H1 (cell line): ENCODE measurements around the gene LYL1. TPM values are rescaled to one million over a fixed set of nuclear protein-coding genes. Genes with fewer than 3 reads are reported as not detected.

Source experiments
- CTCF ChIA-PET: fragments of 300-600 bp; sonication (Branson Sonifier 250); formaldehyde crosslinking; loops from one replicate; lab custom pipeline; 2021; ENCODE audit not compliant: partially characterized antibody; lab: Charles Lee
- POLR2A ChIA-PET: fragments of 300-600 bp; sonication (Branson Sonifier 250); formaldehyde crosslinking; loops from one replicate; lab custom pipeline; 2021; ENCODE audit warnings: inconsistent platforms; ENCODE audit not compliant: partially characterized antibody; lab: Charles Lee
- DNase-seq, 2 experiments: peaks; one replicate each; pipeline versions ENCODE4 v3.0.0 to v3.0.0-alpha.2; 2010 to 2022; ENCODE audit warnings: low spot score in 2 of 2, low read depth in 1 of 2, mixed read lengths in 1 of 2
- FAIRE-seq: peaks from 2 replicates; lab custom pipeline; 2011; peaks lifted over from hg19 to GRCh38; lab: Jason Lieb, UNC
- H2AFZ ChIP-seq: 2 replicates; pipeline ENCODE4 v1.8.1; 2012; ENCODE audit warnings: low read length, inconsistent platforms
- H2AK5ac ChIP-seq: 2 replicates; pipeline ENCODE4 v1.6.1; 2013; ENCODE audit warnings: low read depth, low read length
- H2BK120ac ChIP-seq: replicated peaks from 2 replicates; pipeline ENCODE3; 2013; ENCODE audit warnings: low read depth, low read length, inconsistent platforms
- H2BK12ac ChIP-seq: 2 replicates; pipeline ENCODE4 v1.6.1; 2013; ENCODE audit warnings: low read depth, low read length
- H2BK15ac ChIP-seq: 2 replicates; pipeline ENCODE4 v1.6.1; 2013; ENCODE audit warnings: low read length
- H2BK20ac ChIP-seq: 2 replicates; pipeline ENCODE4 v1.6.1; 2013; ENCODE audit warnings: low read length
- H2BK5ac ChIP-seq: 2 replicates; pipeline ENCODE4 v1.6.1; 2013; ENCODE audit warnings: low read depth, low read length
- H3K14ac ChIP-seq: 2 replicates; pipeline ENCODE4 v1.6.1; 2013; ENCODE audit warnings: inconsistent platforms; ENCODE audit not compliant: insufficient read length
- H3K18ac ChIP-seq: 2 replicates; pipeline ENCODE4 v1.6.1; 2013; ENCODE audit warnings: low read length; ENCODE audit errors: extremely low read depth
- H3K23ac ChIP-seq: 2 replicates; pipeline ENCODE4 v1.6.1; 2013; ENCODE audit warnings: inconsistent platforms; ENCODE audit not compliant: insufficient read length
- H3K23me2 ChIP-seq: 2 replicates; pipeline ENCODE4 v1.6.1; 2013; ENCODE audit warnings: low read depth, low read length
- H3K27ac ChIP-seq: 2 replicates; pipeline ENCODE4 v1.6.1; 2011; ENCODE audit warnings: low read depth, low read length, inconsistent platforms
- H3K27me3 ChIP-seq, 4 experiments: replicated peaks in 1 of 4; 1 replicate in 1 of 4; 2 replicates in 3 of 4; pipeline versions ENCODE4 v1.6.1 to v1.8.1; 2011 to 2013; ENCODE audit warnings: low read length in 3 of 4, mild to moderate bottlenecking in 3 of 4, inconsistent platforms in 2 of 4, mixed read lengths in 2 of 4, moderate library complexity in 1 of 4; ENCODE audit not compliant: control insufficient read depth in 3 of 4, insufficient read depth in 3 of 4; ENCODE audit errors: extremely low read depth in 1 of 4
- H3K36me3 ChIP-seq, 4 experiments: 2 replicates each; pipeline versions ENCODE4 v1.6.1 to v1.8.1; 2011 to 2013; ENCODE audit warnings: mild to moderate bottlenecking in 4 of 4, low read length in 3 of 4, moderate library complexity in 2 of 4, control low read depth in 1 of 4, inconsistent platforms in 1 of 4; ENCODE audit not compliant: insufficient read depth in 4 of 4, control insufficient read depth in 2 of 4
- H3K4ac ChIP-seq: replicated peaks from 2 replicates; pipeline ENCODE3; 2013; ENCODE audit warnings: low read length, low read depth, mixed read lengths, inconsistent platforms; ENCODE audit not compliant: insufficient read length
- H3K4me1 ChIP-seq, 4 experiments: replicated peaks in 1 of 4; 1 replicate in 1 of 4; 2 replicates in 3 of 4; pipeline versions ENCODE4 v1.6.1 to v1.8.1; 2011 to 2013; ENCODE audit warnings: low read length in 3 of 4, inconsistent platforms in 2 of 4, mixed read lengths in 1 of 4; ENCODE audit not compliant: insufficient read depth in 4 of 4, control insufficient read depth in 3 of 4
- H3K4me2 ChIP-seq, 2 experiments: 2 replicates each; pipeline versions ENCODE4 v1.6.1 to v1.8.1; 2011 to 2013; ENCODE audit warnings: low read depth in 2 of 2, low read length in 2 of 2, control low read depth in 1 of 2, inconsistent platforms in 1 of 2, mild to moderate bottlenecking in 1 of 2; ENCODE audit not compliant: insufficient read depth in 1 of 2
- H3K4me3 ChIP-seq, 4 experiments: fragments of 200-600, 300-600 bp in 1 of 4; sonication (generic), shearing (Covaris generic), sonication (Bioruptor Twin) in 1 of 4; 2 replicates each; pipeline versions ENCODE4 v1.5.1 to v1.8.1; 2011 to 2016; ENCODE audit warnings: low read length in 4 of 4, low read depth in 3 of 4, control low read depth in 2 of 4, inconsistent platforms in 2 of 4, mild to moderate bottlenecking in 2 of 4, mixed read lengths in 1 of 4, moderate library complexity in 1 of 4; ENCODE audit not compliant: insufficient read depth in 2 of 4; ENCODE audit errors: extremely low read depth in 1 of 4
- H3K56ac ChIP-seq: replicated peaks from 2 replicates; pipeline ENCODE3; 2013; ENCODE audit warnings: low read depth, mild to moderate bottlenecking, mixed read lengths, low read length, inconsistent platforms; ENCODE audit not compliant: insufficient read length
- H3K79me1 ChIP-seq: 2 replicates; pipeline ENCODE4 v1.6.1; 2013; ENCODE audit warnings: low read depth, low read length, control low read depth
- H3K79me2 ChIP-seq, 2 experiments: 2 replicates each; pipeline versions ENCODE4 v1.6.1 to v1.8.1; 2012 to 2013; ENCODE audit warnings: low read length in 2 of 2, mild to moderate bottlenecking in 2 of 2, inconsistent platforms in 1 of 2; ENCODE audit not compliant: insufficient read depth in 2 of 2, control insufficient read depth in 1 of 2
- H3K9ac ChIP-seq, 4 experiments: replicated peaks in 1 of 4; 1 replicate in 1 of 4; 2 replicates in 3 of 4; pipeline versions ENCODE4 v1.6.1 to v1.8.1; 2011 to 2013; ENCODE audit warnings: low read depth in 3 of 4, low read length in 3 of 4, control low read depth in 2 of 4, mild to moderate bottlenecking in 2 of 4, moderate library complexity in 2 of 4, inconsistent platforms in 1 of 4; ENCODE audit errors: extremely low read depth in 1 of 4
- H3K9me3 ChIP-seq, 2 experiments: 2 replicates each; pipeline versions ENCODE4 v1.6.1 to v1.8.1; 2012 to 2013; ENCODE audit warnings: mild to moderate bottlenecking in 2 of 2, moderate library complexity in 2 of 2, control low read depth in 1 of 2, inconsistent platforms in 1 of 2, low read depth in 1 of 2, low read length in 1 of 2, mixed read lengths in 1 of 2; ENCODE audit not compliant: insufficient read depth in 2 of 2
- H4K20me1 ChIP-seq, 2 experiments: replicated peaks in 1 of 2; 2 replicates each; pipeline versions ENCODE3 to v1.8.1; 2011 to 2013; ENCODE audit warnings: inconsistent platforms in 2 of 2, low read length in 2 of 2, mild to moderate bottlenecking in 1 of 2; ENCODE audit not compliant: insufficient read depth in 2 of 2, control insufficient read depth in 1 of 2
- H4K5ac ChIP-seq: 2 replicates; pipeline ENCODE4 v1.6.1; 2013; ENCODE audit warnings: low read length, low read depth, mixed read lengths, inconsistent platforms; ENCODE audit not compliant: insufficient read length
- H4K8ac ChIP-seq: 2 replicates; pipeline ENCODE4 v1.8.0; 2013; ENCODE audit warnings: mild to moderate bottlenecking, moderate library complexity, low read length, inconsistent platforms; ENCODE audit not compliant: insufficient read depth; ENCODE audit errors: extremely low read depth
- H4K91ac ChIP-seq: replicated peaks from 2 replicates; pipeline ENCODE3; 2013; ENCODE audit warnings: low read length, mixed read lengths, inconsistent platforms; ENCODE audit not compliant: insufficient read length
- ASH2L ChIP-seq: fragments of 200-600, 300-600 bp; sonication (generic); IDR thresholded peaks from one replicate; pipeline ENCODE4 v1.7.1; 2017; ENCODE audit warnings: low read length
- BRCA1 ChIP-seq: IDR thresholded peaks from 2 replicates; pipeline ENCODE4 v1.6.1; 2012; ENCODE audit warnings: low read depth, low read length, improper control_type of control experiment
- GTF2F1 ChIP-seq: IDR thresholded peaks from 2 replicates; pipeline ENCODE4 v1.6.1; 2012; ENCODE audit warnings: low read depth, low read length, improper control_type of control experiment, borderline replicate concordance
- HDAC6 ChIP-seq: IDR thresholded peaks from one replicate; pipeline ENCODE4 v1.7.1; 2012; ENCODE audit warnings: low read depth, mild to moderate bottlenecking, inconsistent platforms, low read length, moderate library complexity
- KDM1A ChIP-seq: fragments of 200-600, 300-600 bp; sonication (generic); IDR thresholded peaks from 2 replicates; pipeline ENCODE4 v1.7.1; 2016; ENCODE audit warnings: mild to moderate bottlenecking, low read length, borderline replicate concordance
- RFX5 ChIP-seq: IDR thresholded peaks from 2 replicates; pipeline ENCODE4 v1.6.1; 2011; ENCODE audit warnings: low read depth, low read length, improper control_type of control experiment, borderline replicate concordance
- RXRA ChIP-seq: IDR thresholded peaks from 2 replicates; pipeline ENCODE4 v1.6.1; 2011; ENCODE audit warnings: low read depth, mild to moderate bottlenecking, low read length, moderate library complexity; ENCODE audit not compliant: insufficient read depth
- SP1 ChIP-seq: IDR thresholded peaks from 2 replicates; pipeline ENCODE4 v1.6.1; 2011; ENCODE audit warnings: low read depth, low read length
- TAF7 ChIP-seq: optimal IDR thresholded peaks from 2 replicates; pipeline ENCODE3; 2011; ENCODE audit warnings: low read depth, mild to moderate bottlenecking, inconsistent platforms, low read length, moderate library complexity, borderline replicate concordance
- WGBS, 2 experiments: shearing (Covaris generic) in 1 of 2; methylation state at CpG; one replicate each; pipeline versions ENCODE4 v1.1.6 to v1.1.7; 2013 to 2015; ENCODE audit warnings: low lambda C conversion rate in 2 of 2, mixed read lengths in 2 of 2, inconsistent platforms in 1 of 2, low coverage in 1 of 2, missing lambda C conversion rate in 1 of 2; ENCODE audit not compliant: insufficient replicate concordance in 2 of 2, insufficient coverage in 1 of 2, insufficient read length in 1 of 2; ENCODE audit errors: extremely low coverage in 1 of 2, missing lambda C conversion rate in 1 of 2; 5-methylcytosine and 5-hydroxymethylcytosine counted together
- polyA plus RNA-seq, 7 experiments: library from polyadenylated mRNA; depleted of rRNA in 3 of 7; stranded (reverse) in 5 of 7; unstranded in 2 of 7; fragments of >200 nt in 5 of 7; fragments of 200-250 nt in 2 of 7; gene quantifications; 1 replicate in 5 of 7; 2 replicates in 1 of 7; 4 replicates in 1 of 7; pipeline versions ENCODE4 v1.2.1 to v1.2.3, GENCODE V29; 2011 to 2013; ENCODE audit warnings: missing spikeins in 2 of 7, mixed read lengths in 2 of 7
- total RNA-seq: library from RNA; stranded (reverse); fragmentation: NEBNext Ultra II Directional; extraction: Animal tissue kit (Norgen Biotek cat#: 25700); gene quantifications from 2 replicates; pipeline ENCODE4 v1.2.1, GENCODE V29; 2021
- TF ChIP-seq, protein P1 (sequence below): IDR thresholded peaks from 2 replicates; pipeline ENCODE4 v1.6.1; 2012; ENCODE audit warnings: low read length, inconsistent platforms

LYL1 gene
- total and polyA plus RNA-seq, 2 of the 8 experiments (the other 6 are each of a cell fraction or from before 2014, with no cell fraction given) = 0.58 to 0.76 TPM

DNA sequence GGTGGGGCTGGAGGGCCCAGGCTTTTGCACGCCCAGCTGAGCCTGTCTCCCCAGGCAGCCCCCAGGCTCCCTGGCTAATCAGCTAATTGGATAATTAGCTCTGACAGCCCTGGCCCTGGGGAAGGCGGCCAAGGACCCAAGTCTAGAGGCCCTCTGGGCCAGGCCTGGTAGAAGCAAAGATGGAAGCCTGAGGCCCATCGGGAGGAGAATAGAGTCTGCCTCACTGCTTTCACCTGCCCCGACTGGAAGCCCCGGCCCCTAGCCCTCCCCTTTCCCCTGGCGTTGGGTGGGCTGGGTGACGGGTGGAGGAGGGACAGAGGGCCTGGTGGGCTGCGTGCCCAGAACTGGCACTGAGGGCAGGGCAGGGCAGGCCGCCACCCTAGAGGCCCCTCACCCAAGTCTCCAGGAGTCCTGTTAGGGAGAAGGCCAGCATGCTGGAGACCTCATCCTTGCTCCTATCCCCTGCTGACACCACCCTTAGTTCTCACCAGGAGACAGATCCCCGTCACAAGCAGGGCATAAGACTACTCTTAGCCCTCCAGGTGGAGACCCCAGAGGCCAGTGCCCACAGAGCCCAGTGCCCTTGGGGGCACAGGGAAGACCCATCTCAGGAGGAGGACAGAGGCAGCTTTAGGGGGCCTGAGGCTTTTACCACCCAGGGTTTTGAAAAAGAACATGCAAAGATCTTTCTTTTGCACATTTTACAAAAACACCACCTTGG is 12.0 kb downstream of the LYL1 start:
- Histone ChIP-seq H3K4me3 (no peak overlapping the region), H2BK120ac (no peak overlapping the region), H4K5ac (no peak overlapping the region), H3K27me3 (peaks cover 2 to 45% (median 21%) of the 10 kb centered on the region in 4 experiments), H3K4me1 (peaks cover 0 to 15% (median 13%) of the 10 kb centered on the region in 4 experiments; a peak in 5 of 7 replicates), H3K4me2 (no peak overlapping the region; a peak in 1 of 4 replicates), H3K4ac (no peak overlapping the region), H3K9me3 (no peaks in the 10 kb centered on the region), H3K79me2 (no peaks in the 10 kb centered on the region), H2BK12ac (no peak overlapping the region), H2BK15ac (peak overlapping the region; percentile 81; the same call in 1 of the 2 replicates), H3K23me2 (peaks cover 3% of the 10 kb centered on the region; the same call in 1 of the 2 replicates), H3K36me3 (no peaks in the 10 kb centered on the region), H4K91ac (peak overlapping the region; percentile 3), H3K9ac (no peak overlapping the region), H3K27ac (no peak overlapping the region), H3K56ac (no peak overlapping the region), H2BK5ac (no peak overlapping the region), H3K14ac (no peak overlapping the region), H3K79me1 (no peaks in the 10 kb centered on the region), H2AFZ (no peak overlapping the region), H4K8ac (no peak overlapping the region), H4K20me1 (peaks cover 0 to 2% of the 10 kb centered on the region in 2 experiments), H2BK20ac (no peak overlapping the region), H3K18ac (no peak overlapping the region), H2AK5ac (peak overlapping the region; percentile 55; the same call in 1 of the 2 replicates), H3K23ac (no peak overlapping the region)
- no peak for FAIRE-seq
- ChIA-PET CTCF (interaction anchor here (0.7 to 48.8 kb wide), 14 partner anchors 12 to 378 kb away, joined by 3 to 1145 read pairs (median 8); partner anchors contain the start of gene GCDH), POLR2A (interaction anchor here (0.9 to 2.1 kb wide), 6 partner anchors 11 to 114 kb away, joined by 3 to 7 read pairs (median 4); no protein-coding TSS in a partner anchor)
- 79% methylated on average over 7 of the region's 10 CpGs; no CpG with 5 or more reads in 1 of the 2 experiments for WGBS, 2 experiments
- no peak for DNase-seq
- TF ChIP-seq KDM1A = no peak
- no peak for TF ChIP-seq ASH2L
- no peak for TF ChIP-seq RXRA
- no peak for TF ChIP-seq SP1
- TF ChIP-seq RFX5 = no peak
- no peak for TF ChIP-seq BRCA1
- TF ChIP-seq HDAC6 = no peak
- TF ChIP-seq, protein P1, sequence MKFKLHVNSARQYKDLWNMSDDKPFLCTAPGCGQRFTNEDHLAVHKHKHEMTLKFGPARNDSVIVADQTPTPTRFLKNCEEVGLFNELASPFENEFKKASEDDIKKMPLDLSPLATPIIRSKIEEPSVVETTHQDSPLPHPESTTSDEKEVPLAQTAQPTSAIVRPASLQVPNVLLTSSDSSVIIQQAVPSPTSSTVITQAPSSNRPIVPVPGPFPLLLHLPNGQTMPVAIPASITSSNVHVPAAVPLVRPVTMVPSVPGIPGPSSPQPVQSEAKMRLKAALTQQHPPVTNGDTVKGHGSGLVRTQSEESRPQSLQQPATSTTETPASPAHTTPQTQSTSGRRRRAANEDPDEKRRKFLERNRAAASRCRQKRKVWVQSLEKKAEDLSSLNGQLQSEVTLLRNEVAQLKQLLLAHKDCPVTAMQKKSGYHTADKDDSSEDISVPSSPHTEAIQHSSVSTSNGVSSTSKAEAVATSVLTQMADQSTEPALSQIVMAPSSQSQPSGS = no peak
- no peak for TF ChIP-seq GTF2F1
- no peak for TF ChIP-seq TAF7
